Stimulated activated CD8-positive, alpha-beta memory T cell treated with anti-CD3 and anti-CD28 coated beads, Interleukin-2, amount 100 ng/mL, for 1 hour (primary cell): ENCODE measurements around the gene TEN1.
A peak's percentile ranks its signal among the peaks of the same experiment; 100 is the strongest.

Experiments used
- DNase-seq, 2 donors: peaks; one replicate each; pipeline ENCODE4 v3.0.0-alpha.2; 2020; ENCODE audit warnings: low read depth in 2 of 2

Gene TEN1

GRCh38 chr17:76005263-76006149, 26.5 kb downstream of the TEN1 start:
- peak; percentile 65 to 67 for DNase-seq

- no peak for DNase-seq
Measured at GRCh38 chr17:76007131-76007849, 28.2 kb downstream of the TEN1 start.

GRCh38 chr17:76007850-76008165, 28.8 kb downstream of the TEN1 start:
- DNase-seq, result no peak

- DNase-seq, result no peak
Measured at GRCh38 chr17:76008208-76008607, 29.2 kb downstream of the TEN1 start.

- DNase-seq, result no peak
Measured at GRCh38 chr17:76008630-76009425, 29.8 kb downstream of the TEN1 start.

- DNase-seq, result no peak
Measured at GRCh38 chr17:76009447-76009846, 30.4 kb downstream of the TEN1 start.

- DNase-seq, result no peak
Measured at GRCh38 chr17:76009969-76010661, 31.1 kb downstream of the TEN1 start.

GRCh38 chr17:76011951-76012350, 32.9 kb downstream of the TEN1 start:
- DNase-seq, result no peak

- DNase-seq, result no peak
Measured at GRCh38 chr17:76013377-76013932, 34.4 kb downstream of the TEN1 start.

GRCh38 chr17:76014100-76014924, 35.3 kb downstream of the TEN1 start:
- peak; percentile 63 to 65 for DNase-seq

GRCh38 chr17:76014925-76015261, 35.9 kb downstream of the TEN1 start:
- no peak for DNase-seq

- no peak for DNase-seq
Measured at GRCh38 chr17:76017481-76018339, 38.7 kb downstream of the TEN1 start.

GRCh38 chr17:76018340-76018680, 39.3 kb downstream of the TEN1 start:
- no peak for DNase-seq

GRCh38 chr17:76018801-76019200, 39.8 kb downstream of the TEN1 start:
- DNase-seq, result no peak

- DNase-seq, result no peak
Measured at GRCh38 chr17:76019833-76020467, 40.9 kb downstream of the TEN1 start.

GRCh38 chr17:76022285-76022684, 43.2 kb downstream of the TEN1 start:
- DNase-seq, result no peak

GRCh38 chr17:76022973-76023899, 44.2 kb downstream of the TEN1 start:
- no peak for DNase-seq

GRCh38 chr17:76023900-76024237, 44.8 kb downstream of the TEN1 start:
- DNase-seq, result no peak
